HG03196 (cell line): Measurements from ENCODE around the gene LTB4R.
A peak's percentile ranks its signal among the peaks of the same experiment; 100 is the strongest.
"Not testable (repeated sequence)": the region's sequence is repeated elsewhere in the genome, so short reads cannot be mapped to it uniquely, and the experiment has no call there.

ENCODE experiments used
- ATAC-seq: cut with Tn5 transposase; IDR thresholded peaks from one replicate; pipeline ENCODE4 v1.9.1; 2021; ENCODE audit not compliant: unreplicated experiment

Gene LTB4R

GRCh38 chr14:24317141-24317928, 6.0 kb downstream of the LTB4R start:
- ATAC-seq, result no peak

DNA sequence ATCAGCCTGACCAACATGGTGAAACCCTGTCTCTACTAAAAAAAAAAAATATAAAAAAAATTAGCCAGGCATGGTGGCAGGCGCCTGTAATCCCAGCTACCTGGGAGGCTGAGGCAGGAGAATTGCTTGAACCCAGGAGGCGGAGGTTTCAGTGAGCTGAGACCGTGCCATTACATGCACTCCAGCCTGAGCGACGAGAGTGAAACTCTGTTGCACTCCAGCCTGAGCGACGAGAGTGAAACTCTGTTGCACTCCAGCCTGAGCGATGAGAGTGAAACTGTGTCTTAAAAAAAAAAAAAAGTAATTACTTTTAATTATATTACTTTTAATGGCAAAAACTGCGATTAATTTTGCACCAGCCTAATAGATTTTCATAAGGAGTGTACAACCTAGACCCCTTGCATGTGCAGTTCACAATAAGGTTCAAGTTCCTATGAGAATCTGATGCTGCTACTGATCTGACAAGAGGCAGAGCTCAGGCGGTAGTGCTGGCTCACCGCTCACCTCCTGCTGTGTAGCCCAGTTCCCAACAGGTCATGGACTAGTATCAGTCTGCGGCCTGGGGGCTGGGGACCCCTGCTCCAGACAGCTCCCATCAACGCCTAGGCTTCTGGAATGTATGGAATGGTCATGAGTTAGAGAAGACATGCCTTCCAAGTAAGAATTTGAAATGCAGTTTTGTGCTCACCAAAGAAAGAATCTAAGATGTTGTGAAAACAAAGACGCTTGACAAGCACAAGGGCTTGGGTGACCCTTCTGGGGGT, 10.1 kb downstream of the LTB4R start:
- no peak for ATAC-seq

- ATAC-seq, result no peak
Observed at GRCh38 chr14:24322672-24323071, 11.4 kb downstream of the LTB4R start.

DNA sequence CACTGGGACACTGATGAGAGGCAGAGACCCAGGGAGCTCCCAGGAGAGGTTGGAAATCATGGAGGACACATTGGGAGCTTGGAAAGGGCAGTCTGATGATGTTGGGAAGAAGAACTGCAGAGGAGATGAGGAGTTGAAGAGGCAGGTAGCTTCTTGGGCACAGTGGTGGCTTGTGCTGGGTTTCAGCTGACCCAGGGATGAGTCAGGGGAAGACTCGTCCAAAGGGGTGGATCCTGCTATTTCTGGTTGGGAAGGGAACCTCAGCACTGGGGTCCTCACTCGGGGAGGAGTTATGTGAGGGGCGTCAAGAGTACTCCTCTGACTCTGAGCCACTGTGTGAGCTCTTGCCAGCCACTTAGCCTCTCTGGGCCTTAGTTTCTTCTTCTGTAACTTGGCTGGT, 12.0 kb downstream of the LTB4R start:
- ATAC-seq, result no peak

- no peak for ATAC-seq
Observed at GRCh38 chr14:24324024-24324423, 12.7 kb downstream of the LTB4R start.

DNA sequence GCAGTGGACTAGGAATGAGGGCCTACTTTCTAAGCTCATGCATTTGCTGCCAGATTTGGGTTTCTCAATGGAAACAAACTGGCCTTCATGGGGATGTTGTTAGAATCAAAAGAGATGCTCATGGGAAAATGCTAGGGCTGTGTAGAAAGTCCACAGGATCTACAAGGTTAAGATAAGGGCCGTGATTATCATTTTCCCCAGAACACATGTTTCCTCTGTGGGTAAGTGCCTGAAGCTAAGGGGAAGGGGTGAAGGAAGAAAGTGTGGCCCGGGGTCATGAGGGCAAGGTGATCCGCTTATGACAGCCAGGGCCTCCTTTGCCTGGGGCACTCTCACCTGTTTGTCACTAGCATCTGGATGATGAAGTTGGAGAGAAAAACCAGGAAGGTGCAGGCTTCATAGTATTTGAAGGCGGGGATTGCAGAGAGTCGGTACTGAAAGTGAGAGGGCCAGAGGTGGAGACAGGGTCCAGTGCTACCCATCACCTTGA, 13.8 kb downstream of the LTB4R start:
- ATAC-seq, result no peak

GRCh38 chr14:24325963-24326362, 14.7 kb downstream of the LTB4R start:
- no peak for ATAC-seq

DNA sequence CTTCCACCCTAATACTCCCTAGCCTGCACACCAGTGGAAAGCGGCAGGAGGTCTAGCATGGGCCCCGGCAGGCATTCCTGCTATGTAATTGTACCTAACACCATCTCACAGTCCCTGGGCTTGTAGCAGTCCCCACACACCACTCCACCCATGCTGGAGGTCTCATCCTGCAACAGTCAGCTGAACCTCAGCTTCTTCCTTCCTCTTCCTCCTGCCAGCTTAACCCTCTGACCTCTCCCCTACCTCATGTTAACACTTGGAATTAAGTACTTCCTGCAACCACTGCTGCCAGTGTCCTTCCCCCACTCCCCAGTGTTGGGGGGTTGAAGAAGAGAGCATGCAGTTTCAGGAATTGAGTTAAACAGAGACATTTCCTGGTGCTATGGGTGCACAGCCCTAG, 16.0 kb downstream of the LTB4R start:
- no peak for ATAC-seq

DNA sequence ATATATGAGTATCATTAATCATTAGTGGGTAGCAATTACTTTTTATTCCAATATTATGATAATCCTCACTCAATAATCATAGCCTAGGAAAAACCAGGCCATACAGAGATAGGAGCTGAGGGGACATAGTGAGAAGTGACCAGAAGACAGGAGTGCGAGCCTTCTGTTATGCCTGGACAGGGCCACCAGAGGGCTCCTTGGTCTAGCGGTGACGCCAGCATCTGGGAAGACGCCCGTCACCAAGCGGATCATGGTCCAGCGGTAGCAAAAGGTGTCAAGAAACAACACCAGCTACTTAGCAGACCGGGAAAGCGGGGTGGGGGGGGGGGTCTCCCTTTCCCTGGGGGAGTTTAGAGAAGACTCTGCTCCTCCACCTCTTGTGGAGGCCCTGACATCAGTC, 16.6 kb downstream of the LTB4R start:
- not testable (repeated sequence) for ATAC-seq

- no peak for ATAC-seq
Observed at GRCh38 chr14:24329073-24329663, 17.9 kb downstream of the LTB4R start.

- no peak for ATAC-seq
Observed at GRCh38 chr14:24329736-24330135, 18.4 kb downstream of the LTB4R start.

DNA sequence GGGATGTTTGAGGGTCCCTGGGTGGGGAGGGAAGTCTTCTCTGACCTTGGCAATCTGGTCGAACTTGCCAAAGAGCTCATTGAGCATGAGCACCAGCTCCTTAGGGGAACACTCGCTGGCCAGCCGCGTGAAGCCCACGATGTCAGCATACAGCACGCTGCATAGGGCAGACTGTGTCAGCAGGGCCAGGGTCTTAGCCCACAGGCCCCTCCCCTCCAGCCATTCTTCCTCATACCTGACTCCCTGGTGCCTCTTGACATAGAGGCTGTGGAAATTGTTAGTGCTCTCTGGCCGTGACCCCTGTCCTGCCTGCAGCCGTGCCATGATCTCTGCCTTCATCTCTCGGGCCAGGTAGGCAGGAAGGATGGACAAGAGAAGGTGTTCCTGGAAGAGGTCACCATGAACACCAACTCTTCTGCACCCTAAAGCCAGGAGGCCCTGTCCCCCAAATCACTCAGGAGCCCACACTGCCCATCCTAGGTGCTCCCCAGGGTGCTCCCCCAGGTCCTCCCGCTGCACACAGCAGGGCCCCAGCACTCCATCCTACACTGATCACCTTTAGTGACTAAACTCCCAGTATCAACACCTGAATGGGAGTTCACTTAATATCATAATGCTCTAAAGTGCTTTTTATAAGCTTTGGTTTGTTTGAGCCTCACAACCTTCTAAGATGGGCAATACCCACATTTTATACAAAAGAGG, 19.8 kb downstream of the LTB4R start:
- ATAC-seq, result no peak

DNA sequence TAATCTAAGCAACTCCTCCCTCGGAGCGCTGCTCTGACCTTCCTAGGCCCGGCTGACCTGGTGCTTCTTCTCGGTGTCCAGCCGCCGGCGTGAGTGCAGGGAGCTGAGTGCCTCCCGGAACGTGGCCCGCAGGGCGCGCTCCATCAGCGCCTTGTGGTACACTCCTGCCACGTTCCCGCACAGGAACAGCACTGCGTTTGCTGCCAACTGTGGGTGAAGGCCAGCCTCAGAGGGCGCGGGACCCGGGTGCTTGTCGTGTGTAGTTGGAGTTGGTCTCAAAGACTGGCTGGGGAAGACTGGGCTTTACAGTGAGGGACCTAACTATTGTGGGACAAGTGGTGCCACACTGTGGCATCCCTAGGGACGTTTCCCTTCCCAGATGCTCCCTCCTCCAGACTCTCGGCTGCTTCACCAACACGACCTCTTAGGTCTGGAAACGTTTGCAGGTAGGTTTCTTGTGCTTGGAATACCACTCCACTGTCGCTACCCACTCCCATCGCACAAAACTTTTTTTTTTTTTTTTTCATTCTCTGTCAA, 20.5 kb downstream of the LTB4R start:
- no peak for ATAC-seq

GRCh38 chr14:24332268-24332993, 21.1 kb downstream of the LTB4R start:
- peak; percentile 70 for ATAC-seq

DNA sequence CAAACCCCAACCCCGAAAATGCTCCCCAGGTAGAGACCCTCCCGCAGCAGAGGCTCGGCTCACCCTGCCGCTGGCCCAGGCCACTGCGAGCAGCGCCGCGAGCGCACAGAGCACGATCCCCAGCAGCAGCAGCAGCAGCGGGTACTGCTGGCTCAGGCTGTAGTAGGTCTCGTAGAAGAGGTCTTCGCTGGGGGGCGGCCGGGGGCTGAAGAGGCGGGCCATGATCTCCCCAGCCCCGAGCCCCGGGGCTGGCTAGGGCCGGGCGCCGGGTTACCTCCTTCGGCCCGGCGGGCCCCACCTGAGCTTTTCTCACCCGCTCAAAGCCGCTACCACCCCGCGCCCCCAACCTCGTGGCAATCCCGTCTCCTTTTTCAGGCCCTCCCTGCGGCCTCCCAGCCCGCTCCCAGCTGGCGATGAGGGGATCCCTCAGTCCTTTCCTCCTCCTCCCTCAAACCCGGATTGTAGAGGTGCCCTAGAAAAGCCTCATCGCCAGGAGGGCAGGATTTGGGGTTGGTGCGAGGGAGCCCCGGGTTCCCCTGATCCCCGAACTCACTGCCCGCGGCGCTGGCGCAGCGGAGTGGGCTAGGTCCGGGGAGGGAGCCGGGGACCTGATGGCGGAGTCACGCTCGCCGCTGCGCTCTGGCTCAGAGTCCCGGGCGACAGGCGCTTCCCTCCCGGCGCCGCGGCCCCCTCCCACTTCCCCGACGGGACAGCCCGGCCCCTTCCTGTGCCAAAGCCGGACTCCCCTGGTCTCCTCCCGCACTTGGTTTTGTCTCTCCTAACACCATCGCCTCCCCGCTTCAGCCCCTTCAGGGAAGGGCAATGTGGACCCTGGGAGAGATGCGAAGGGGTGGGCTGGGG, 23.4 kb downstream of the LTB4R start, which contains the start of gene ADCY4:
TSS of gene ADCY4 (minus strand) at position 641 of the 861 bp plus-strand sequence. CDS start at position 222, 419 bp downstream.
- no peak for ATAC-seq

DNA sequence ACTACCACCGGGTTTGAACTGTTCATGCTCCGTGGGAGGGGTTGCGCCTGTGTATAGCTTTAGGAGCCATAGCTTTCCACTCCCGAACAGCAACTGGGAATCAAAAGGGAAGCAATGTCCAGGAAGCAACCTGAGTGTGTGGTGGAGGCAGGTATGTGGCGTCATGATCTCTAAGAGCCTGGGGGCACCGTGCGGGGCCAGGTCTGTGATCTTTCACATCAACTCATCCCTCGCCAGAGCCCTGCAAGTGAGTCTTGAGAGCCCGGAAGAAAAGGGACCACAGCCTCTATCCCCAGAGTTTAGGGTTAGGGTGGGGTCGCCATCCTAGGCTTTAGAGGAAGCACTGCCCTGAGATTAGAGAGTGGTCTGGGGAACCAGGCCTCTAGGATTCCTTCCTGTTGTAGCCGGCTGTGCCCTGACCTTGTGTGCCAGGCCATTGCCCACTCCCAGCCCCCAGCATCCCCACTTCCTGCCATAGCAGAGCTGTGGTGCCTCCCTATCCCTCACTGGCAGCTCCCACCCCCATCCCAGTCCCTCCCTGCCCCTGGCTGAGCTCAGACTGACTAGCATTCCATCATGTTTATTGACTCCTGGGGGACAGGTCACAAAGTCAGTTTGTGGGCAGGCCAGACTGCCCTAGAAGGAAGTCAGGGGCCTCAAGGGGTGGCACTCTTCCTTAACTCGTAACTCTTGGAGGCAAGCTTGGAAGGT, 24.3 kb downstream of the LTB4R start:
- no peak for ATAC-seq

- ATAC-seq, result no peak
Observed at GRCh38 chr14:24337144-24337823, 26.0 kb downstream of the LTB4R start.

- ATAC-seq, result no peak
Observed at GRCh38 chr14:24337824-24338175, 26.5 kb downstream of the LTB4R start.
